Endodermal cell (in vitro differentiated cells): ENCODE measurements around the gene PRB4. TPM values are rescaled to one million over a fixed set of nuclear protein-coding genes. Genes with fewer than 3 reads are reported as not detected.

ENCODE experiments used
- DNase-seq: peaks from one replicate; pipeline ENCODE4 v3.0.0-alpha.2; 2017
- H3K27ac ChIP-seq: 2 replicates; pipeline ENCODE4 v1.5.1; 2013; ENCODE audit warnings: mild to moderate bottlenecking, low read depth, low read length, moderate library complexity
- H3K27me3 ChIP-seq: 2 replicates; pipeline ENCODE4 v1.6.1; 2013; ENCODE audit warnings: mild to moderate bottlenecking, low read length, moderate library complexity; ENCODE audit not compliant: insufficient read depth, control insufficient read depth, poor library complexity, severe bottlenecking
- H3K36me3 ChIP-seq: 2 replicates; pipeline ENCODE4 v1.7.0; 2013; ENCODE audit warnings: mild to moderate bottlenecking, low read length, moderate library complexity; ENCODE audit not compliant: control insufficient read depth, insufficient read depth
- H3K4me1 ChIP-seq: one replicate; pipeline ENCODE4 v1.7.0; 2013; ENCODE audit warnings: low read length; ENCODE audit not compliant: control insufficient read depth, insufficient read depth
- H3K4me3 ChIP-seq: 2 replicates; pipeline ENCODE4 v1.5.1; 2013; ENCODE audit warnings: mild to moderate bottlenecking, low read length, moderate library complexity
- H3K9ac ChIP-seq: 2 replicates; pipeline ENCODE4 v1.6.1; 2013; ENCODE audit warnings: mild to moderate bottlenecking, low read length, moderate library complexity; ENCODE audit not compliant: poor library complexity, severe bottlenecking; ENCODE audit errors: extremely low read depth
- H3K9me3 ChIP-seq: 2 replicates; pipeline ENCODE4 v1.6.1; 2013; ENCODE audit warnings: mild to moderate bottlenecking, low read length, moderate library complexity; ENCODE audit not compliant: control insufficient read depth
- H3K27ac Mint-ChIP-seq: 2 replicates; pipeline ENCODE4 v1.8.0; 2020; ENCODE audit warnings: mixed read lengths
- H3K27me3 Mint-ChIP-seq: 2 replicates; pipeline ENCODE4 v1.8.0; 2021; ENCODE audit warnings: mild to moderate bottlenecking, mixed read lengths; ENCODE audit not compliant: insufficient read depth
- H3K36me3 Mint-ChIP-seq: 2 replicates; pipeline ENCODE4 v1.8.0; 2020; ENCODE audit warnings: low read depth, mixed read lengths
- H3K4me1 Mint-ChIP-seq: 2 replicates; pipeline ENCODE4 v1.8.0; 2020; ENCODE audit warnings: mixed read lengths
- H3K4me3 Mint-ChIP-seq: 2 replicates; pipeline ENCODE4 v1.8.0; 2020; ENCODE audit warnings: mild to moderate bottlenecking, moderate library complexity, mixed read lengths
- H3K9me3 Mint-ChIP-seq: 2 replicates; pipeline ENCODE4 v1.8.0; 2020; ENCODE audit warnings: mild to moderate bottlenecking, mixed read lengths
- CTCF ChIP-seq: fragments of 200-600 bp; sonication (generic); conservative IDR thresholded peaks from 2 replicates; pipeline ENCODE4 v1.5.0; 2021; ENCODE audit warnings: antibody characterized with exemption, mild to moderate bottlenecking
- WGBS, 2 experiments: methylation state at CpG; one replicate each; pipeline versions ENCODE4 v1.1.5 to v1.1.7; 2013; ENCODE audit warnings: missing lambda C conversion rate in 2 of 2, mixed read lengths in 1 of 2; ENCODE audit not compliant: insufficient coverage in 1 of 2, insufficient read length in 1 of 2; 5-methylcytosine and 5-hydroxymethylcytosine counted together
- total RNA-seq, 2 donors: library from RNA; stranded (reverse); fragmentation: NEBNext Ultra II Directional in 1 of 2; extraction: Animal tissue kit (Norgen Biotek cat#: 25700) in 1 of 2; gene quantifications; 2 replicates in 1 of 2; 3 replicates in 1 of 2; pipeline ENCODE4 v1.2.1, GENCODE V29; 2021

Gene PRB4
- total RNA-seq, 2 donors from 2014 or later, result not detected

- Mint-ChIP-seq H3K36me3 (no peaks in the 10 kb centered on the region), H3K27ac (no peak overlapping the region), H3K4me1 (no peaks in the 10 kb centered on the region), H3K9me3 (no peaks in the 10 kb centered on the region), H3K27me3 (no peaks in the 10 kb centered on the region), H3K4me3 (no peak overlapping the region)
- Histone ChIP-seq H3K9me3 (no peaks in the 10 kb centered on the region), H3K4me1 (no peaks in the 10 kb centered on the region), H3K27ac (no peak overlapping the region), H3K9ac (no peak overlapping the region), H3K27me3 (no peaks in the 10 kb centered on the region), H3K4me3 (no peak overlapping the region), H3K36me3 (no peaks in the 10 kb centered on the region)
- 90 to 94% methylated on average over 2 of the region's 2 CpGs for WGBS, 2 experiments
- no peak for TF ChIP-seq CTCF
- no peak for DNase-seq
These were observed 34.3 kb upstream of the PRB4 start for GRCh38 chr12:11344500-11344899.

GRCh38 chr12:11324426-11324825 lies 14.2 kb upstream of the PRB4 start:
- DNase-seq, result no peak
- H3K4me1 Mint-ChIP-seq, result no peaks in the 10 kb centered on the region
- H3K36me3 Mint-ChIP-seq, result no peaks in the 10 kb centered on the region
- Histone ChIP-seq H3K27me3 (no peaks in the 10 kb centered on the region), H3K36me3 (no peaks in the 10 kb centered on the region), H3K27ac (no peak overlapping the region), H3K4me3 (no peak overlapping the region), H3K9me3 (no peaks in the 10 kb centered on the region), H3K9ac (no peak overlapping the region), H3K4me1 (no peaks in the 10 kb centered on the region)
- TF ChIP-seq CTCF, result no peak
- H3K9me3 Mint-ChIP-seq, result no peaks in the 10 kb centered on the region
- no peak overlapping the region for H3K27ac Mint-ChIP-seq
- H3K27me3 Mint-ChIP-seq, result no peaks in the 10 kb centered on the region
- 91 to 93% methylated on average over 2 to 3 of the region's 3 CpGs for WGBS, 2 experiments
- H3K4me3 Mint-ChIP-seq, result no peak overlapping the region

GRCh38 chr12:11321980-11322379 lies 11.7 kb upstream of the PRB4 start:
- Histone ChIP-seq H3K9ac (no peak overlapping the region), H3K4me1 (no peaks in the 10 kb centered on the region), H3K9me3 (no peaks in the 10 kb centered on the region), H3K27ac (no peak overlapping the region), H3K36me3 (no peaks in the 10 kb centered on the region), H3K4me3 (no peak overlapping the region), H3K27me3 (no peaks in the 10 kb centered on the region)
- H3K36me3 Mint-ChIP-seq, result no peaks in the 10 kb centered on the region
- WGBS, 2 experiments, result 83 to 100% methylated on average over 1 to 2 of the region's 2 CpGs
- H3K4me1 Mint-ChIP-seq, result no peaks in the 10 kb centered on the region
- H3K4me3 Mint-ChIP-seq, result no peak overlapping the region
- DNase-seq, result no peak
- H3K27ac Mint-ChIP-seq, result no peak overlapping the region
- peaks cover 2% of the 10 kb centered on the region for H3K27me3 Mint-ChIP-seq
- no peak for TF ChIP-seq CTCF
- H3K9me3 Mint-ChIP-seq, result peaks cover 13% of the 10 kb centered on the region
